Left renal cortex interstitium (tissue), 4 donors: Measurements from ENCODE around the gene ITSN1. TPM values are rescaled to one million over a fixed set of nuclear protein-coding genes. Genes with fewer than 3 reads are reported as not detected.
A peak's percentile ranks its signal among the peaks of the same experiment; 100 is the strongest.
"Not testable (repeated sequence)": the region's sequence is repeated elsewhere in the genome, so short reads cannot be mapped to it uniquely, and the experiment has no call there.

Experiments
- DNase-seq, 4 donors: peaks; one replicate each; pipeline ENCODE4 v3.0.0-alpha.2; 2013; ENCODE audit warnings: low read depth in 4 of 4, low spot score in 2 of 4, missing footprints in 1 of 4
- polyA plus RNA-seq, 4 donors: library from polyadenylated mRNA; unstranded; fragments of 120-200 nt; gene quantifications; one replicate each; pipeline ENCODE4 v1.2.1, GENCODE V29; 2013; ENCODE audit not compliant: insufficient read length in 4 of 4

ITSN1 gene
- polyA plus RNA-seq, 4 donors, result 36.8 to 57.2 (median 46.8) TPM

DNA sequence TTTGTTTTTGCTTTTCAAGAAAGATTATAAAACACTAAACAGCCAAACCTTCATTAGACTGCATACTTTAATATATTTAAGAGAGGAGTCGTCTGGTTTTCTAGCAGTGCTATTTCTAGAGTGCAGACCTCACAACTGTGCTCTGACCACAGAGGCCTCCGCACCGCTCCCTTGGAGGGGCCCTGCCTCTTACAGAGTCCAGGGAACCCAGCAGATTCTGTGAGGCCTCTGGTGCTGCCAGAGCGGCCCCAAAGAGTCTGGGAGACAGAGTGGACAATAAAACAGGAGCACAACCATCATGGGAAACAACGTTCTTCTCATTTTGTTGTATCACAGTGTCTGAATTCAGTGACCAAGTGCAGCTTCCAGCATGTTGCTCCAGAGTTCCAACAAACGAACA lies 267.5 kb downstream of the ITSN1 start:
- DNase-seq, result no peak

DNA sequence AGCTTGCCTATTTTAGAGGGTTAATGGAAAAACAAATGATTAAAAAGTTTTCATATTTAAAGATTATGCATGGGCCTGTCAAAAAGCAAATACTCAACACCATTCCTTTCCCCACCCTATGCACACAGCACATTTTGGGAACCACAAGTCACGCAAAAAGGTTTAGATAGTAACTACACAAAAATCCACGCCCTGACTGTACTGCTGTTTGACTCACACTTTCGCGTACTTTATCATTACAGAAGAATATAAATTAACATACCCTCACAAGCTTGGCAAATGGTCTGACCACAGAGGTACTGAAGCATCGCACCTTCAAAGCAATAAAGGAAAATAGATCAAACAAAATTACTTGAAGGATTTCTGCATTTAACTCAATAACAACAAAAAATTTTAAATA lies 271.9 kb downstream of the ITSN1 start:
- DNase-seq, result no peak

DNA sequence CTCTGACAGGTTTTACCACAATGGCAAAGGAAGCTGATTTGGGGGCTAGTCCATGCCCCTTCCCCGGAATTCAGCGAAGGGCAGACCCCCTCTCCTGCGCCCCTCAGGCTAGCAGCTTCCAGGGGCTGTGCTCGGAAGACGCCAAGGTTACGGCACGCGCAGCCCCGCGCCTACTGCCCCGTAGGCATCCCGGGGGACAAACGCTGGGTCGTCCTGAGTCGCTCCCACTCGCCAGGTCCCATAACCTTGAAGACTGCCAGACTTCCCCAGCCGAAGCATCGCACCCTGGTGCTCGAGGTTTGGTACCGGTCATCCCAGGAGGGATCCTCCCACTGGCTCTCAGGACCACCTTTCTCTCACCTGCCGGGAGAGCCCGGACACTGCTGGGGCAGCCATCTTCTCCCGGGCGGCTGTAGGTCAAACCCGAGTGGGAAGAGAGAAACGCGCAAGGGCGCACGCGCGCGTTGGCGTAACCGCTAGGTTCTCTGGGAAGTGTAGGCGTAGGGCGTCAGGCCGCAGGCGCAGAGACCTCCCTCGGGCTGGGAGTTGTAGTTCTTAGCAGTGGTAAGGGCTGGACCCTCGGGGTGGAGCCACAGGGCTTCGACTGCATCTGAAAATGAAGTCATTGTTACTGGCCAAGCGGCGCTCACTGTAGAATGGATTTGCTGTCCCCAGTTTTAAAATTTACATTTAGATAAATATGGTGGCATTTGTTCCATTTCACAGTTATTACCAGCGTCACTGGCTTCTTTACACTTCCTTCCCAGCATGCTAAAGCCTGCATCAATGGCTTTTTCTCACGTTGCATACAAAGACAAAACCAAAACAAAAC lies 273.3 kb downstream of the ITSN1 start, which contains the start of gene ATP5PO:
Gene ATP5PO, minus strand, starts transcription at position 437 of the 832 bp plus-strand sequence. Its CDS starts 41 bp downstream, at position 396.
- peak; percentile 89 to 97 (median 92) for DNase-seq

DNA sequence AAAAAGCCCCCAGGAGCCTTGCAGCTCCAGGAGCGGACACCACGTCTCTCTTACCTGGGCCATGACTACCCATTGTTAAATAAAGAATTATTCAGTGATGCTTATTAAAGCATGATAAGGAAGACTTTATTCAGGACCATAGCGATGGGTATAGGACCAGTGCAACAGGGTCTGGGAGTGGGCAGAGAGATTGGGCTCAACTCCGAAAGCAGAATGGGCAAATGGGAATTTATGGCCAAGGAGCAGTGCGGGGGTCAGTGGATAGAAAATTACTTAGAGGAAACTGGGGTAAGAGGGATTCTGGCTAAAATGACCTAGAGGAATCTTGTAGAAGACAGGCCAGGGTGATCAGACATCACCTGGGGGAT lies 273.9 kb downstream of the ITSN1 start:
- no peak for DNase-seq

DNA sequence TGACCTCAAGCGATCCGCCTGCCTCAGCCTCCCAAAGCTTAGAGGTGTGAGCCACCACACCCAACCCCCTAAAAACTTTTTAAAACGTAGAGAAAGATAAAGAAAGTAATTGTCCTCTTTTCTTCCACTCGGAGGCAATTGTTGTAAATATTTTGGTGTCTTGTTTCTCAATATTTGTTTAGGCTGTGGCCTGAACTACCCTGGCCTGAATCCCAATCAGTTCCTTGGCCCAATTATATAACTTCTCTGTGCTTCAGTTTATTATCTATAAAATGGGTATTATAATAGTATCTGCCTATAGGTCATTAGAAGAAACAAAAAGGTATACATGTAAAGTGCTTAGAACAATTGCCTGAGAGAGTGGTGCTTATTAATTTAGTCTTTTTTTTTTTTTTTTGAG lies 275.1 kb downstream of the ITSN1 start:
- DNase-seq, result no peak

DNA sequence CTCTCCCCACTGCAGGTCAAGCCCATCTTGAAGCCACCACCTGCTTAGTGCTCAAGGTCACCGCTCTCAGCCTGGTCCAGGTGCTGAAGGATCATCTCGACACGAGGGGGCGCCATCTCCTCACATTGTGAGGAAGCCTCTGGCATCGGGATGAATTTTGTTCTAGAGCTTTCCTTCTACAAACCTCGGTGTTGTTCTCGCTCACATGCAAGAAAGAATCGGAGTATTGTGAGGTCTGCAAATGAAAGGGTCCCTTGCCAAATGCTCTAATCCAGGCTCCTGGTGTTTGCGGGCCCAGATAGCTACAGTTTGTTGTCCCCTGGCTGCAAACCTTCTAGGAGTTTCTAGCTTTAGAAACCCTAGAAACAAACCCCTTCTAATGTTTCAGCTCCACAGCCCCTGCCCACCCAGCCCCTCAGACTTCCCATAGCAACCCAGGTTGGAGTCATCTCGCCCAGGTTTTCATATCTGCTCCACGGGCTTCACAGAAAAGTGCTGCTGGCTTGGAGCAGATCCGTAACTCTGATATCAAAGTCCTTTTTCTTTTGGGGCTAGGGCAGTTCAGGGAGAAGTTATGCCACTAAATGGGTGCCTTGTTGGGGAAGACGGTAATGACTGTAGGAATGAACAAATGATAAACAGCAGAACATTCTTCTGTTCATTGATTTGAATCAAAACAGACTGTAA lies 281.9 kb downstream of the ITSN1 start:
- peak in 2 of 4 donors; percentile 66 to 81 for DNase-seq

DNA sequence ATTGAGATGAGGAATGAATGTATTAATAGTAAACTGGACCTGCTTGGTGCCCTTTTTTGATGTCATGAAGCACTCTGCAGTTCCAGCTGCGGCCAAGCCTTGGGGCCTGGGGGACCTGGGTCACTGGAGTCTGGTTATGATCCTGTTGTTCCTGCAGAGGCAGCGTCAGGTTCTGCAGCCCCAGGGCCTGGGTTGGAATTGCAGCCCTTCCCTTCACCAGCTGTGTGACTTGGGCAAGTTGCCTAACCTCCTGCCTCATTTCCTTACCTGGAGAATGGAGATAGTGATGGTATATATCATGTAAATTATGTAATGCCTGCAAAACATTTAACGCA lies 282.4 kb downstream of the ITSN1 start:
- no peak for DNase-seq

DNA sequence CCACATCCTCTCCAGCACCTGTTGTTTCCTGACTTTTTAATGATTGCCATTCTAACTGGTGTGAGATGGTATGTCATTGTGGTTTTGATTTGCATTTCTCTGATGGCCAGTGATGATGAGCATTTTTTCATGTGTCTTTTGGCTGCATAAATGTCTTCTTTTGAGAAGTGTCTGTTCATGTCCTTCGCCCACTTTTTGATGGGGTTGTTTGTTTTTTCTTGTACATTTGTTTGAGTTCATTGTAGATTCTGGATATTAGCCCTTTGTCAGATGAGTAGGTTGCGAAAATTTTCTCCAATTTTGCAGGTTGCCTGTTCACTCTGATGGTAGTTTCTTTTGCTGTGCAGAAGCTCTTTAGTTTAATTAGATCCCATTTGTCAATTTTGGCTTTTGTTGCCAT lies 283.9 kb downstream of the ITSN1 start:
- not testable (repeated sequence) for DNase-seq

DNA sequence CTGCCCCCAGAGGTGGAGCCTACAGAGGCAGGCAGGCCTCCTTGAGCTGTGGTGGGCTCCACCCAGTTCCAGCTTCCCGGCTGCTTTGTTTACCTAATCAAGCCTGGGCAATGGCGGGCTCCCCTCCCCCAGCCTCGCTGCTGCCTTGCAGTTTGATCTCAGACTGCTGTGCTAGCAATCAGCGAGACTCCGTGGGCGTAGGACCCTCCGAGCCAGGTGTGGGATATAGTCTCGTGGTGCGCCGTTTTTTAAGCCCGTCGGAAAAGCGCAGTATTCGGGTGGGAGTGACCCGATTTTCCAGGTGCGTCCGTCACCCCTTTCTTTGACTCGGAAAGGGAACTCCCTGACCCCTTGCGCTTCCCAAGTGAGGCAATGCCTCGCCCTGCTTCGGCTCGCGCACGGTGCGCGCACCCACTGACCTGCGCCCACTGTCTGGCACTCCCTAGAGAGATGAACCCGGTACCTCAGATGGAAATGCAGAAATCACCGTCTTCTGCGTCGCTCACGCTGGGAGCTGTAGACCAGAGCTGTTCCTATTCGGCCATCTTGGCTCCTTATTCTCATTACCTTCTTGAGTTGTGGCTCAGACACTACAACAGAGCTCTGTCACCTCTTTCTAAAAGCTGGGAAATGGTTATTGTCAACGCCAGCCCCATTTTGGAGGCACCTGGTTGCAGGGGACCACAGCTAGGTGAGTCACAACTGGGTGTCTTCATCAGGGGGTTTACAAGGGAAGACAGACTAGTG lies 288.9 kb downstream of the ITSN1 start:
- not testable (repeated sequence) for DNase-seq

DNA sequence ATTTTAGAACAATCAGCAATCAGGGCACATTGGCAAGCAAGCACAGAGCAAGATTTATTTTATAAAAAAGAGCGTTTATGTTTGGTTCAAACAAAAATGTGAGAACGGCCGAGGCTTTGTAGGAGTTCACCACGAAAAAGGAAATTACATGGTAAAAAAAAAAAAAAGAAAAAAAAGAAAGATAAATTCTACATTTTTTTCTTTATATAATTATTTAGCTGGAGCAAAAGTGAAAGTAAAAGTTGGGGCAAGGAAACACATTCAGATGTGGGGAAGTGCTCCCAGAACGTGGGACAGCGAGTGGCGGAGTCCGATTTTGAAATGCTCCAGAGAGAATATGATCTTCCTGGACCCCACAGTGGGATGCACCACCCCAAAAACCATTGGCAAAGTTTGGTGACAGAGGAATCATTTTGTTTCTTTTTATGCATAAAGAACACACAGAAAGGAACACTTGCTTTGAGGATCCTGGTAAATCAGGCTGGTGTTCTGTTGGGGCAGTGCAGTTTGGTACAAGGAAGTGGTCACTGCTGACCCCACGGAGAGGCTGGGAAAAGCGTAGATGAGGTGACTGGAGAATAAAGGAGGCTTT lies 289.6 kb downstream of the ITSN1 start:
- DNase-seq, result no peak

DNA sequence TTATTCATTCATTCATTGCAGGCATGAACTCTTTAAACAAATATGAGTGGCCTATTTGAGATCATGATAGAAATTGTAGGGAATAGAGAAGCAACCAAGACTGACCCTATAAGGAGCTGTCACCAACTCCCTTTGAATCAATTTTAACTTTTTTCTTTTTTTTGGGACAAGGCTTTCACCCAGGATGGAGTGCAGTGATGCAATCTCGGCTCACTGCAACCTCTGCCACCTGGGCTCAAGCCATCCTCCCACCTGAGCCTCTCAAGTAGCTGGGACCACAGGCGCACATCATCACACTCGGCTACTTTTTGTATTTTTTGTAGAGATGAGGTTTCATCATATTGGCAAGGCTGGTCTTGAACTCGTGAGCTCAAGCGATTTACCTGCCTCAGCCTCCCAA lies 290.4 kb downstream of the ITSN1 start:
- DNase-seq, result no peak

DNA sequence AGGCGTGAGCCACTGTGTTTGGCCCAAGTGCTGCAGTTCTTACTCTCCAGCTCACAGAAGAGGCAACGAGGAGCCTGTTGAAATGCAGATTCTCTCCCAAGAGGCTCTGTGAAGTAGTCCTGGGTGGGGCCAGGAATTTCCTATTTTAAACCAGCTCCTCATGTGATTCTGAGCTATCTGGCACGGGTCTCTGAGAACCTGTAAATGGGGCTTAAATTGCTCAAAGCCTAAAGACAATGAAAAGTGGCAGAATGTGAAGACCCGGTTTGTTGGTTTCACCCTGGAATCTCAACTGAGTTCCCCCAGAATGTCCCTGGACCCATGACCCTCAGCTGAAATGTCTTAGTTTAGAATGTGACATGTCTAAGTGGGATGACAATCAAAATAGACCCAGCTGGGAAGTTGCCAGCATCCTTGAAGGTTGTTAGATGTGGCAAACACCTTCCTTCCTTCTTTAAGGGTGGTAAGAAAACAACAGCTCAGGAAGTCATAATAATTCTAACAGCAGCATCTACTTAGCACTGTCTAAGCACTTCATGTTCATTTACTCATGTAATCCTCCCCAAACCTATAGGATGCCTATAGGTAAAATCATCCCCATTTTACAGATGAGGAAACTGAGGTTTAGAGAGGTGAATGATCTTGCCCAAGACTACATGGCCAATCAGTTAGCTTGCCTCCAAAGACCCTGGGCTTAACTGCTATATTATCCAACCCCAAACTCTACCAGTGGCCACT lies 294.2 kb downstream of the ITSN1 start:
- no peak for DNase-seq

DNA sequence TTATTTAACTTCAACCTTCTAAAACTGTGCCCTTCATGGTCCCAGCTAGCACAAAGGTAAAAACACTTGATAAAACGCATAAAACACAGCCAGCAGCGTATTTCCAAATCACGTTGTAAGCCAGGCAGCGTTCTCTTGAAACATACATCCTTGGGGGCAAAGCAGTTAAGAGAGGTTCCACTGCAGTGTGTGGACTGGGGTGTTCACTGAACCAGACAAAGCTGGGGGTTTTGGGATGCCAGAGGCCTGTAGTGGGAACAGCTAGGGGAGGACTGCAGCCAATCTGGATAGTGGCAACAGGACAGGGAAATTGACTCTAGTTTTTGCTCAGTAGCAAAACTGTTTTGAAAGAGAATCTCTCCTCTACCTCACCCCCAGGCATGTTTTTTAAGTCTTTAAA lies 294.8 kb downstream of the ITSN1 start:
- DNase-seq, result no peak

DNA sequence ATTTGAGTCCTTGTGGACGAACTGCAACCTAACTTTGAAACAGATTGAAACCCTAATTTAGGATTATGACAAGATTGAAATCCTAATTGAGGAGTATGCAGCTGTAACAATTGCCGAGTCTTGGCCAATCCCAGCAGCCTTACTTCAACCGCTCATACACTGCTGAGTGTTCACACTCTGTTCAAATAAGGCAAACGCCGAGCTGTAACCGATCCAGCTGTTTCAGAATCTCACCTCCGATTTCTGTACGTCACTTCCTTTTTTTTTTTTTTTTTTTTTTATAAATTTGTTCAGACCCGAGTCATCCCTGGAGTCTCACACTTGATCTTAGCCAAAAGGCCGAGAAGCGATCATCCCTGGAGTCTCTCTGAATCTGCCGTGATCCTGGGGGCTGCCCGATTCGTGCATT lies 295.6 kb downstream of the ITSN1 start:
- DNase-seq, result no peak

DNA sequence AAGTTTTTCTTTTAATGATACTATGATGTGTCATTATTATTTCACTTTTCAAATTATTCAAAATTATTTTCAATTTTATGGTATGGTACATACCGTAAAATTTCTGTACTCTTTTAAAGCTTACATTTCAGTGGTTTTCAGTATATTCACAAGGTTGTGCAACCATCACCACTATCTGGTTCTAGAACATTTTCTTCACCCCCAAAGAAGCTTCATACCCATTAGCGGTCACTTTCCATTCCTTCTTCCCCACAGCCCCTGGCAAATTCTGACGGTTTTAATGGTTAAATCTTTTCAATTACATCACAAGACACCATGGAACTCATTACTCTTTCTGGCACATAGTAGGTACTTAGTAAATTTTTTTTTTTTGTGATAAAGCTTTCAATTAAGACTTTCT lies 296.1 kb downstream of the ITSN1 start:
- DNase-seq, result no peak

DNA sequence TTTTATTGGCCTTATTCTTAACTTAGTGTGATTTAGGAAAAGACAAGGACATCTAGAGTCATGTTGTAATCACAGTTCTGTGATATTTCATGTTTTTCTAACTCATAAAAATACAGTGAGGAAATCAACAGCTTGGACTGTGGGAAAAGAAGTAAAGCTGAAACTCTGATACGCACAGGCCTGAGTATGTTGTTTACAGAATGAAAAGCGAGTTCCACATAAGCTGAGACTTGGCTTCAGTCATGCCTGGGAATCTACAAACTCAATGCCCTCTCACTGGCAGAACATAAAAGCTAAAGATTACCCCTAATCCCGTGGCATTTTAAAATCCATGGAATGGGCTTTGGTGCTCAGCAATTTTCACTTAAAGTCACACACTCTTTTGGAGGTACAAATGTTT lies 296.9 kb downstream of the ITSN1 start:
- no peak for DNase-seq

DNA sequence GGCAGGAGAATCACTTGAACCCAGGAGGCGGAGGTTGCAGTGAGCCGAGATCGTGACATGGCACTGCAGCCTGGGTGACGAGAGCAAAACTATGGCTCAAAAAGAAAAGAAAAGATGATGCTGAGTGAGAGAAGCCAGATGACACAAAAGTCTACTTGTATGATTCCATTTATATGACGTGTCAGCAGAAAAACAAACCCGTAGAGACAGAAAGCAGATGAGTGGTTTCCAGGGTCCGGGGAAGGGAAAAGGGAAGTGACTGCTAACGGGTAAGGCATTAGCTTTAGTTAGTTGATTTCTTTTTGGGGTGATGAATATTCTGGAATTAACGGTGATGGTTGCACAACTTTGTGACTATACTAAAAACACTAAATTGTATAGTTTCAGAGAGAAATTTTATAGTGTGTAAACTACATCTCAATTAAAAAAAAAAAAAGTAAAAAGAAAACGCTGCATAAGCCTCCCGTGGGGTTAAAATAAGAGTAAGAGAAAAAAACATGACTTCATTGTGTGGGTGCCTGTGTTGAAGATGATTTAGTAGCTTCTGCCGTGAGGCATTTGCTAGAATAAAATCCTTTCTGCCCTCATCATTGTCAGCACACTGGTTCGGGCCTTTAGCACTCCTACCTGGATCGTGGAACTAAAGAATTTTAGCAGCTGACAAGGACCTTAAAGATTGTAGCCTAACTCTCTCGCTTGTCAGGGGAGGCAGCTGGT lies 298.0 kb downstream of the ITSN1 start:
- DNase-seq, result no peak

DNA sequence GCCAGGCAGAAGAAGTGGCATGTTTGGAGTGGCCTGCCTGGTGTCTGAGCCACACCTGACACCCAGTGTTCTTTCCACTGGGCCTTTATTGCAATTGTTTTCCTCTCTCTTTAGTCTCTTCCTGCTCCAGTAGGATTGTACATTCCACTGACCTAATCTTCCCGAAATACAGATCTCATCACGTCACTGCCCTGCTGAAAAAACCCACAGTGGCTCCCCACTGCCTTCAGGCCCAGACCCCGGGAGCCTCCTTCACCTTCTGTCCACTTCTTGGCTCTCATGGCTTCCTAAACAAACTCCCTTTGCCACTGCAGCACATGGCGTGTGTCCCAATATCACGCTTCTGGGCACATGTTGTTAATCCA lies 298.6 kb downstream of the ITSN1 start:
- no peak for DNase-seq

DNA sequence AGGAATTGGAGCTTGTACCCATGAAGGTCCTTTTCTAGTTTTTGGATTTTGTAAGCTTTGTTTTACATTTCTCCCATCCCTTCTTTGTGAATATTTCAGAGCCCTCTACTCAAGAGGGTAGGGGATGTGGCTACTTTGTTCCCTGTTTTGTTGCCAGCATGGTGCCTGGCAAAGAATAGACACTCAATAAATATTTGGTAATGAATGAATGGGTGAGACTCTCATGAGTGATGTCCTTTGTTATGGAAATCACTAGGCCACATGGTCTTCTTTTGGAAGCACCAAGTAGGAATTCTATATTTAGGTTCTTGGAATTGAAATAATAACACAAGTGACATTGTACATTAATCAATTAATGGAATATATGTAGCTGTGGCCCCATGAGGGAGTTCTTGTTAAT lies 300.1 kb downstream of the ITSN1 start:
- DNase-seq, result no peak

DNA sequence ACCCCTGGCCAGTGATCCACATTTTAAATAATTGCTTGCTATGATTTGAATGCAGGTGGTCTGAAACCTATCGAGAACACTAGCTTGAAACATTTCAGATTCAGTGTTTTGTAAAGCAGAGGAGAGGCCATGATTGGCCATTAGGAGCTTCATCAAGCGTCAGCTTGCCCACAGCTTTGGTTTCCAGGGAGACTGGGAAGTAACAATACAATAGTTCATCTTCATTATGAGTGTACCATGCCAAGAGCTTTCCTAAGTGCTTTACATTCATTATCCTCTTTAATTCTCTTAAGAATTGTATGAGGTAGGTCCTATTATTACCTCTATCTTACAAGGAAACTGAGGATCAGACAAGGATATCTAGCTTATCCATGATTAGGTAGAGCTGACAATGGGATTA lies 301.0 kb downstream of the ITSN1 start:
- no peak for DNase-seq
